Iris pigment epithelial cell (primary cell): Measurements from ENCODE around the gene ALPK3.

Experiments used
- DNase-seq: peaks from one replicate; pipeline ENCODE4 v3.0.0-alpha.2; 2011; ENCODE audit warnings: low read depth

ALPK3 gene

GRCh38 chr15:84797801-84798200, 19.4 kb upstream of the ALPK3 start:
- DNase-seq, result no peak

- DNase-seq, result no peak
Measured at GRCh38 chr15:84798436-84798946, 18.7 kb upstream of the ALPK3 start.

GRCh38 chr15:84799511-84800187, 17.5 kb upstream of the ALPK3 start:
- DNase-seq, result no peak

GRCh38 chr15:84800365-84800806, 16.8 kb upstream of the ALPK3 start:
- DNase-seq, result no peak

- no peak for DNase-seq
Measured at GRCh38 chr15:84804005-84804900, 12.9 kb upstream of the ALPK3 start.

GRCh38 chr15:84805221-84805620, 11.9 kb upstream of the ALPK3 start:
- DNase-seq, result no peak

- no peak for DNase-seq
Measured at GRCh38 chr15:84807228-84807627, 9.9 kb upstream of the ALPK3 start.

GRCh38 chr15:84810073-84810840, 6.9 kb upstream of the ALPK3 start:
- DNase-seq, result no peak

GRCh38 chr15:84811151-84811550, 6.0 kb upstream of the ALPK3 start:
- DNase-seq, result no peak

GRCh38 chr15:84811828-84812227, 5.3 kb upstream of the ALPK3 start:
- no peak for DNase-seq

- DNase-seq, result no peak
Measured at GRCh38 chr15:84812842-84813241, 4.3 kb upstream of the ALPK3 start.

- no peak for DNase-seq
Measured at GRCh38 chr15:84813435-84813834, 3.7 kb upstream of the ALPK3 start.

GRCh38 chr15:84813931-84814330, 3.2 kb upstream of the ALPK3 start:
- no peak for DNase-seq

- no peak for DNase-seq
Measured at GRCh38 chr15:84814916-84815315, 2.2 kb upstream of the ALPK3 start.

- DNase-seq, result no peak
Measured at GRCh38 chr15:84817466-84818081, 418 bp downstream of the ALPK3 start.

- peak; percentile 28 for DNase-seq
Measured at GRCh38 chr15:84818261-84819131, 1.3 kb downstream of the ALPK3 start.

GRCh38 chr15:84819291-84819768, 2.2 kb downstream of the ALPK3 start:
- no peak for DNase-seq

GRCh38 chr15:84819791-84820190, 2.6 kb downstream of the ALPK3 start:
- DNase-seq, result no peak

GRCh38 chr15:84821501-84822021, 4.4 kb downstream of the ALPK3 start:
- no peak for DNase-seq

- DNase-seq, result no peak
Measured at GRCh38 chr15:84822653-84823281, 5.6 kb downstream of the ALPK3 start.
